HG02870 (cell line): Measurements from ENCODE around the gene TMEM269.
"Not testable (repeated sequence)": the region's sequence is repeated elsewhere in the genome, so short reads cannot be mapped to it uniquely, and the experiment has no call there.

Experiments used
- ATAC-seq: cut with Tn5 transposase; IDR thresholded peaks from one replicate; pipeline ENCODE4 v1.9.1; 2021; ENCODE audit warnings: mild to moderate bottlenecking, moderate library complexity; ENCODE audit not compliant: unreplicated experiment

TMEM269 gene

GRCh38 chr1:42748021-42748420 lies 36.8 kb upstream of the TMEM269 start:
- no peak for ATAC-seq

DNA sequence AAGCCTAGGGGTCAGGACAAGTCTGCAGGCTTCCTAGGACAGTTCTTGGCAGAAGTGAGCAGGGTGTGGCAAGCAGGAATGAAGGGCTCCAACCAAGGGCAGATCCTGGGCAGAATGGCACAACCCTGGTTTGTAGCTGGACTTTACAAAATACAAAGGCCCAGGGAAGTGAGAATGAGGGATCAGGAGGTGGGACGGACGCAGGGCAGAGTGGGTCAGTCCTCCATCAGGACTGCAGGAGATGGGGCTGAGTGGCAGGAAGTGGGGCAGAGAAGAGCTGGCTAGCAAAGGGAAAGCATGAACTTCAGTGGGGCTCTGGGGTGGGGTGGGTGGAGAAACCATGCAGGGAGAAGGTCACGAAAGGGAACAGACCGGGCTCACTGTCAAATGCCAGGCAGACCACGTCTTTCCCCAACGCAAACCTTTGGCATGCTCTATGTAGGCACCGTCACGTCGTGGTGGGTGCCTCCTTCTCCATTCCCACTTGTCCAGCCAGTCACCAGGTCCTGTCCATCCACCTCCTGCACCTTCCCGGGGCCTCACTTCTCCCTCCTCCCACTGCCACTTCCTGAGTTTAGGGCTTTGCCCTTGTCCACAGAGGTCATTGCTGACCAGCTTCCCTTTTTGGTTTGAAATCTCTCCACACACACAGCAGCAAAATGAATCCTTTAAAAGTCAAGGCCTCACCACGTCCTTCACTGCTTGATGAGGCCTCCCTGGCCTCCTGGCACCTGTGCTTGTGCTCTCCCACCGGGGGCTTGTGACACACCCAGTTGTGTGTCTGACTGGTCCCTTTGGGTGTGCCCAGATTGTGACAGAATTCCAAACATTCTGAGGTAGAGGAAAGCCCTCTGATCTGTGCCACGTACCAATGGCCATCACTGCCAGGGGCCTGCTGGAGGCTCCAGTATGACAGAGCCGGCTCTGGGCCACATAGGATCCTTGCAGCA lies 36.1 kb upstream of the TMEM269 start:
- ATAC-seq = no peak

GRCh38 chr1:42750041-42750440 lies 34.8 kb upstream of the TMEM269 start:
- no peak for ATAC-seq

GRCh38 chr1:42751511-42752070 lies 33.2 kb upstream of the TMEM269 start:
- not testable (repeated sequence) for ATAC-seq

- ATAC-seq = no peak
Measured at GRCh38 chr1:42752284-42752683, 32.5 kb upstream of the TMEM269 start.

GRCh38 chr1:42753070-42753469 lies 31.7 kb upstream of the TMEM269 start:
- ATAC-seq = no peak

GRCh38 chr1:42756956-42757891 lies 27.6 kb upstream of the TMEM269 start:
- no peak for ATAC-seq

DNA sequence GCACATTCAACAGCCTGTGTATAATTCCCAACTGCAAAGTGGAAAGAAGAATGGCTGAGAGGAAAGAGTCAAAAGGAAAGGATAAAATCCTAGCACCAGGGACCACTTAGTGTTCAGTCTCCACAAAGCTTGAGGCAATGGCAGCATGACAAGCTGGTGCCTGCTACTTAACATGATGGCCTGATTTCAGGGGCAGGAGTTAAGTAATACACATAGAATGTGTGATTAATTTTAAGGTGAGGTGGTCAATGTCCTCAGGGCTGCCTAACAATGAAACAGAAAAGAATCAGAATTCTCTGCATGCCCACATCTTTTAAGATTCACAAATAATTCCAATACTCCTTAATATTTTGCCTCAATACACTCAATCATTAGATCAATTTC lies 26.9 kb upstream of the TMEM269 start:
- no peak for ATAC-seq

- ATAC-seq = no peak
Measured at GRCh38 chr1:42758641-42759040, 26.1 kb upstream of the TMEM269 start.

- ATAC-seq = no peak
Measured at GRCh38 chr1:42759114-42759513, 25.7 kb upstream of the TMEM269 start.

- ATAC-seq = no peak
Measured at GRCh38 chr1:42761567-42761966, 23.2 kb upstream of the TMEM269 start.

GRCh38 chr1:42762269-42762668 lies 22.5 kb upstream of the TMEM269 start:
- no peak for ATAC-seq

DNA sequence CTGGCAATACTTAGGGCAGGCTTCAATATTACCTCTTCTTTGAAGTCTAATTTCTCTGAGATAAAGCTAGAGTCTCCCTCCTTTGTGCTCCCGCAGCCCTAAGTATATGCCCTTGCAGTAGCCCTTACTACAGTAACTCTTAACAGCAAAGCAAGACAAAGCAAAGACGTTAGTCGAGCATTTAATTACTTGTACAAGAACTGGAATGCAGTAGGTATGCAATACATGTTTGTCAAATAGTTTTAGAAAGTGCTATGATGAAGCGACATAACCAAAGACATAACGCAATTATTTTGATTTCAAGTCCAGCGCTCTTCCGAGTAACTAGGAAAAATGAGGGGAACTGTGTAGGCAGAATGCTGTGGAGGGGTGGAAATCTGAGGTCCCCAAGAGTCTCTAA lies 19.5 kb upstream of the TMEM269 start:
- no peak for ATAC-seq

DNA sequence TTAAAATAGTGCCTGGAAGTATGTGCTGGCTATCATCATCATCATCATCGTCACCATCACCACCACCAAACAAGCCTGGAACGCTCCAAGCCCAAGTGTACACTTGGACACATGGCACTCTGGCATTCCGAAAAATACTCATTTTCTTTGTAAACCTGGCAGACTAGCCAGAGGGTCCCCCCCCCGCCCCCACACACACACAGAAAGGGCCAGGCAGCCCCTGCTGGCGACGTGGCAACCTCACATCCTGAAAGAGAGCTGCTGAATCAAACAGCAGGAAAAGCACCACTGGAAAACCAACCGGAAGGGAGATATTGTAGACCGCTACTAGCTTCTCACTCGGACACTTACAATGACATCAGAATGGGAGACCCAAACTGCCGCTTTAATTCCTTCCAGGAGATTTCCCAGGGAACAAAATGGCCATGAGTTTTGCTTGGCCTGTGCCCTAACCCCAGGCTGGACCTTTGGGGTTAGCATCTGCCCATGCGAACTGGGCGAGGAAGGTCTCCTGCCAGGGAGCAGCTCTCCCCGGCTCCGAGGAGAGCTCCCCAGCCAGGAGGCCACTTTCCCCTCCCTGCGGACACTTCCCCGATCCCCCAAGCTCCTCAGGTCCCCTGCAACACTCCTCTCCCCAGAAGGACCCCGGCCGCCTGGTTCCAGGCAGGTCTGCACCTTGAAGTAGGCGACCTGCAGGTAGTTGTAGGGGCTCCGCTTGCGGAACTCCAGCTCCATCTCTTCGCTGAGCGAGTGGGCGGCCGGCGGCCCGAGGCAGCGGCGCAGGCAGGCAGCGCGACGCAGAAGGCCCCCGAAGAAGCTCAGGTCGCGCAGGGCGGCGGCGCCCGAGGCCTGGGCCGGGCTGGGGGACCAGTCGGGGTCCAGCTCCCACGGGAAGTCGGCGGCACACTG lies 18.7 kb upstream of the TMEM269 start:
- peak; percentile 10 for ATAC-seq

DNA sequence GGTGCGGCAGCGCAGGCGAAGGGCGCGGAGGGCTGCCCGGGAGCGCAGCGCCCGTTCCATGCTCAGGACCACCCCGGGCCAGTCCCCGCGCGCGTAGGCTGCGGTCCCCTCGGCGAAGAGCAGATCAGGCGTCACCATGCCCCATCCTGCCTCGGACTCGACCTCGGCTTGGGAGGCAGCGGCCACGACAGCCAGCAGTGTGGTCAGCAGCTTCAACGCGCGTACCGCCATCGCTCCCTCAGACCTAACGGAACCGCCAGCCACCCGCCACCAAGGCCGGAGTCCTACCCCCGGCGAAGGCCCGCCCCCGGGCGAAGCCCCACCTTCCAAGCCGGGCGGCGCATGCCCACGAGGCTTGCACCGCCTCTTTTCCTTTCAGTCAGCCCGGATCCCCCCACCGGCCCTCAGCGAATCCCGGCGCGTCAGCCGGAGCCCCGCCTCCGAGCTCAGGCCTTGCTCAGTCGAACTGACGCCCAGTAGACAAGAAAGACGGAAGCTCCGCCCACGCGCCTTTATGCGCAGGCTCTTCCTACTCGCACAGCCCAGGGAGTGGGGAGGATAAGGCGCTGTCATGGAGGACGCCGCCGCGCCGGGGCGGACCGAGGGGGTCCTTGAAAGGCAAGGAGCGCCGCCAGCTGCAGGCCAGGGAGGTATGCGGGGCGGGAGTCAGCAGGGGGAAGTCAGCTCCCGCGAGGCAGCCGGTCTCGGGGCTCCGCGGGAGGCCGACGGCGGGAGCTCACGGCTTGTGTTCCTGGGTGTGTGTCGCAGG lies 17.9 kb upstream of the TMEM269 start, which contains the start of the genes C1orf50 and P3H1:
C1orf50 (plus strand) TSS at position 509 of the 769 bp plus-strand sequence; CDS start at position 572, 63 bp downstream.
P3H1 (minus strand) TSS at position 288 of the 769 bp plus-strand sequence; CDS start at position 231, 57 bp downstream.
- ATAC-seq = peak; percentile 84

GRCh38 chr1:42767510-42768000 lies 17.2 kb upstream of the TMEM269 start:
- peak; percentile 21 for ATAC-seq

DNA sequence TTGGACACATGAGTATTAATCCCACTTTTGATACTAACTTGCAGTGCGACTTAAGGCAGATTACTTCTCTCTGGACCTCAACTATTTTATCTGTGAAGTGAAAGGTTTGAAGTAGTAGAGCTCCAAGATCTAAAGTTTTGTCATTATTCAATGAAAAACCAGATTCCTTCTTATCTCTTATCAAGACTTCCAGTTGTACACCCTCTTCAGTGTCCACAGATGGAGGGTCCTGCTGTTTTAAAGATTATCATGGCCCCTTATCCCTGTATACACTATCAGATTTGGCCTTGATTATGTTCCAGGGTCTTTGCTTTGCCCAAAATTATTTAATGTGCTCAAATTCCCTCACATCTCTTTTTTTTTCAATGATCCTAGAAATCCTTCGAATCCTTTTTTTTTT lies 16.6 kb upstream of the TMEM269 start:
- ATAC-seq = no peak

- no peak for ATAC-seq
Measured at GRCh38 chr1:42769811-42770210, 15.0 kb upstream of the TMEM269 start.

DNA sequence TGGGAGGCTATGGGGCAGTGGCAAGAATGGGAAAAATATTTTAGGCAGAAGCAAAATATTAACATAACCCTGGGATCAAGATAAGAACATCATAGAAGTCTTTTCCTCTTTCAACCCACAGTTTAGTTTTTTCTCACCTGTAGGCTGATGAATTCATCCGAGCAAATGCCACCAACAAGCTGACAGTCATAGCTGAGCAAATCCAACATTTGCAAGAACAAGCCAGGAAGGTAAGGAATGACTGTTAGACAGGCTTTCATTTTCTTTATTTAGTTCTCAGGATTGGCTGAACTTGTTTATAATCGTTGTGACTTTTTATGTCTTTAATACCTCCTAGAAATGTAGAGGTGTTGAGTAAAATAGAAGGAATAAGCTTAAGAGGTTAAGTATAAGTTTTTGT lies 11.4 kb upstream of the TMEM269 start:
- ATAC-seq = no peak
